Head of caudate nucleus (tissue), 42 donors: ENCODE results near the gene RASAL3.
"Not testable (repeated sequence)": the region's sequence is repeated elsewhere in the genome, so short reads cannot be mapped to it uniquely, and the experiment has no call there.

Source experiments
- DNase-seq, 42 donors: peaks; one replicate each; pipeline versions ENCODE4 v3.0.0 to v3.0.0-alpha.2; 2020 to 2021; ENCODE audit warnings: mixed read lengths in 7 of 42
- intact Hi-C: fragments of 100-400 bp; cut with DNase I; formaldehyde crosslinking; loops from one replicate; pipeline ENCODE4 v1.15.0; 2022

The RASAL3 gene

DNA sequence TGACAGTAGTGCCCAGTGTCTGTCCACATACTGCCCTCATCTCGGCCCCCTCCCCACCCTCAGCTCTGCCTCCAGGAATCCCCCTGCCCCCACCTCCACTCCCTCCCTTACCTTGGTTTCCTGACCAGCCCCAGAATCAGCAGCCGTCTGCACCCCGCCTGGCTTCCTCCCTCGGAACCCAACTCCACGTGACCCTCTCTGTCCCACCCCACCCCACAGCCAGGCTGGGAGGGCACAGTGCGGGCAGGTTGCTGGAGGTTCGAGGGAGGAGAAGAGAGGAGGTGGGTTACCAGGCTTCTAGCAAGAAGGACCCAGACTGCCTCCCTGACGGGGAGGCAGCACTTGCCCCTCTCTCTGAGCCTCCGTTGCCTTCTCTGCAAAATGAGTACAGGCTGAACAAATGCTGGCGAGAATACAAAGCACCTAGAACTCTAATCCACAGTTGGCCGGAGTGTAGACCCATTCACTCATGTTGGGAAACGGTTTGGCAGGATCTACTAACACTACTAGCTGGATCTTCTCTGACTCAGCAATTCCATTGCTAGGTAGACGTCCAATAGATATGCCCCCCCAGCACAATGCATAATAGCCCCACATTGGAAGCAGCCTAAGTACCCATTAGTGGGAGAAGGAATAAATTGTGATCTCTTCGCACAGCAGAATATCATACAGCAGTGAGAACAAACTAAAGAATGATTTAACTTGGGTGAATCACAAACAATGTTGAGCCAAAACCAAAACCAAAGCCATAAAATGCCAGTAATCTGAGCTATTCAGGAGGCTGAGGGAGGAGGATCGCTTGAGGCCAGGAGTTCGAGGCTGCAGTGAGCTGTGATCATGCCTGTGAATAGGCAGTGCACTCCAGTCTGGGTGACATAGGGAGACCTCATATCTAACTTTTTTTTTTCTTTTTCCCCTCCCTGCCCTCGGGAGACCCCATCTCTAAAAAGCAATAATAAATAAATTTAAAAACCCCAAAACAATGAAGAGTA, at the start of gene RASAL3:
Gene RASAL3, minus strand, starts transcription at position 151 of the 992 bp plus-strand sequence. CDS start 186 bp downstream, outside the sequence.
- intact Hi-C loops: no loop called here
- peak in 9 of 42 donors; percentile 21 to 46 (median 31) for DNase-seq

GRCh38 chr19:15511671-15512424, 47.5 kb upstream of the RASAL3 start:
- intact Hi-C loops: no loop called here
- DNase-seq: no peak

GRCh38 chr19:15508035-15508710, 43.8 kb upstream of the RASAL3 start, which contains the start of gene CYP4F22:
Gene CYP4F22, plus strand, starts transcription at chr19:15508525. Its CDS starts 16,812 bp downstream, at chr19:15525337.
- intact Hi-C loops: no loop called here
- DNase-seq: no peak

DNA sequence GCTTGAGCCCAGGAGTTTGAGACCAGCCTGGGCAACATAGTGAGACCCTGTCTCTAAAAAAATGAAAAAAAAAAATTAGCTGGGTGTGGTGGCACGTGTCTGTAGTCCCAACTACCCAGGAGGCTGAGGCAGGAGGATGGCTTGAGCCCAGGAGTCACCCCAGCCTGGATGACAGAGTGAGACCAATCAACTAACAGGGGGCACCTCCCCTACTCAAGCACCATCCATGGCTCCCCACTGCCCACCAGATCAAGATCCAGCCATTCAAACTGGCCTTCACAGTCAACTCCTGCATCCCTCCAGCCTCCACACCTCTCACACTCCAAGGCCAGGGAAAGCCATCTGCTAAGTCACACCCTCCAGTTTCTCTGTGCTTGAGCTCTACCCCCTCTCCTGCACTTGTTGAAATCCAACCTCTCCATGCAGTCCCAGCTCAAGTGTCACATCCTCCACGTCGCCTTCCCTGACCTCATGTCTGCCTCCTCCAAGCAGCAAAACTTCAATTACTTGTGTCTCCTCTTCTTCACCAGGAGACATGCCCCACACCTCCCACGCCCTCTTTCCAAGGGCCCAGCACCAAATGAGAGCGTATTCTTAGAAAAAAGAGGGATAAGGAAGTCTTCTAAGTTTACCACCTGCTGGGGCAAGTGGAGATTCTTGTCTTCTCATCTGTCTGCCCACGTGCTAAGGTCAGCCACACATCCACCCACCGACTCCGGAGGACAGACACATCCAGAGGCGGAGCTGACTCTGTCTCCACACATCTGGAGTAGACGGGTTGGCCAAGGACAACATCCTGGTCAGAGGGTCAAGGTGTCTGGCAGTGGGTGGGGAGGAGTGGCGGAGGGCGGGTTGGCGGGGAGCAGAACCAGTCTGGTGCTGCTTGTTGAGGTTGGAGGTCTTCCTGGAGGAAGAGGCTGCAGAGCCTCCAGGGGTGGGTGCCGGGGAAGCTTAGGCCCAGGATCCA, 43.0 kb upstream of the RASAL3 start:
- intact Hi-C loops: no loop called here
- DNase-seq: no peak

DNA sequence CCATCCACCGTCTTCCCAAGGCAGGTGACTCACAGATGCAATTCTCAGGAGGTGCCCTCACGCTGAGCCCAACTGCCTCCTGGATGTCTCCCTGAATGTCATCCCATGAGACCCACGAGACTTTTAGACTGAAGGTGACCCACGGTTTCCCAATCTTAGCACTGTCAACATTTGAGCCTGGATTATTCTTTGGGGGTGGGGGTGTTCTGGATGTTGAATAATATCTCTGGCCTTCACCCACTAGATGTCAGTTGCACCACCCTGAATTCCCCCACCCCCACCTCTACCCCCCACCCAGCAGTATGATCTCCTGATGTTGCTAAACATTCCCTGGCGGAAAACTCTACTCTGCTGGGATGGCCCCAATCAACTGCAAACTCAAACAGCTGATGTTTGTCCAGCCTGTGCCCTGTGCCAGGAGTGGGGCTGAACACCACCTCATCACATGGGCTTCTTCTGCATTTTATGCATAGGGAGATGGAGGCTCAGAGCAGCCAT, 41.8 kb upstream of the RASAL3 start:
- intact Hi-C loops: no loop called here
- DNase-seq: no peak

GRCh38 chr19:15502264-15502663, 37.9 kb upstream of the RASAL3 start:
- intact Hi-C loops: no loop called here

GRCh38 chr19:15501596-15501995, 37.3 kb upstream of the RASAL3 start:
- no peak for DNase-seq
- intact Hi-C loops: no loop called here

More at GRCh38 chr19:15502264-15502663, 37.9 kb upstream of the RASAL3 start:
- DNase-seq: no peak

- intact Hi-C loops: no loop called here
Observed at GRCh38 chr19:15498910-15499309, 34.6 kb upstream of the RASAL3 start.

DNA sequence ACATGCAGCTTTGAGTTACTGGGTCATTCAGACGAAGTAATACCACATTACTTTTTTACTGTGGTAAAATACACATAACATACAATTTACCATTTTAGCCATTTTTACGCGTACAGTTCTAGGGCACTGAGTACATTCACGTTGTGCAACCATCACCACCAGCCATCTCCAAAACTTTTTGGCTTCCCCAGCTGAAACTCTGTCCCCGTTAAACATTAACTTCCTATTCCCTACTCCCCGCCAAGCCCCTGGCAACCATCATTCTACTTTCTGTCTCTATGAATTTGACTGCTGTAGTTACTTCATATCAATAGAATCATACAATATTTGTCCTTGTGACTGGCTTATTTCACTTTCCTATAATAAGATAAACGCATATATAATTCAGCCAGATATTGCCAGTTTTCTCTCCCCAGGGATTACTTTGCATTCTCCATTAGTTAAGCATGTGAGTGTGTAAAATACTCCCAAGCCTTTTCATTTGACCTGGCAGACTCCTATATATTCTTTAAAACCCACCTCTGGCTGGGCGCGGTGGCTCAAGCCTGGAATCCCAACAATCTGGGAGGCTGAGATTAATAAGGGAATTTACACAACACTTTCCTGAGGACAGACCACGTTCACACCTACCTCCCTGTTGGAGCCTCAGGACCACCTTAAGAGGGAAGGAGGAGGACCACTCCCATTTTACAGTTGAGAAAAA, 34.0 kb upstream of the RASAL3 start:
- DNase-seq: no peak
- intact Hi-C loops: no loop called here

More at GRCh38 chr19:15498910-15499309, 34.6 kb upstream of the RASAL3 start:
- DNase-seq: peak in 1 of 42 donors; percentile 24

GRCh38 chr19:15495151-15495550, 30.8 kb upstream of the RASAL3 start:
- intact Hi-C loops: no loop called here
- DNase-seq: no peak

GRCh38 chr19:15488489-15489226, 24.3 kb upstream of the RASAL3 start:
- DNase-seq: no peak
- intact Hi-C loops: no loop called here

DNA sequence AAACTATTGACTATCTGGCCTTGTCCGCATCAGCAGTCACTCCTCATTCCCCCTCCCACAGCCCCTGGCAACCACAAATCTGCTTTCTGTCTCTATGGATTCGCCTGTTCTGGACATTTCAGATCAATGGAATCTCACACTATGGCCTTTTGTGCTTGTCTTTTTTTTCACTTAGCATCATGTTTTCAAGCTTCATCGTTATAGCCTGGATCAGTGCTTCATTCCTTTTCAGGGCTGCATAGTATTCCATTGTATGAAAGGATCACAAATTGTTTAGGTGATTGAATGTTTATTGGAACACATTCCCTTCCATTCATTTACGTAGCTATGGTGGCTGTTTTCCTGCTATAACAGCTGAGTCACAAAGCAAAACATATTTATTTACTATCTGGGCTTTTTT, 22.7 kb upstream of the RASAL3 start:
- intact Hi-C loops: no loop called here
- DNase-seq: no peak

GRCh38 chr19:15485768-15486167, 21.4 kb upstream of the RASAL3 start:
- intact Hi-C loops, DNase-seq: not testable (repeated sequence)

DNA sequence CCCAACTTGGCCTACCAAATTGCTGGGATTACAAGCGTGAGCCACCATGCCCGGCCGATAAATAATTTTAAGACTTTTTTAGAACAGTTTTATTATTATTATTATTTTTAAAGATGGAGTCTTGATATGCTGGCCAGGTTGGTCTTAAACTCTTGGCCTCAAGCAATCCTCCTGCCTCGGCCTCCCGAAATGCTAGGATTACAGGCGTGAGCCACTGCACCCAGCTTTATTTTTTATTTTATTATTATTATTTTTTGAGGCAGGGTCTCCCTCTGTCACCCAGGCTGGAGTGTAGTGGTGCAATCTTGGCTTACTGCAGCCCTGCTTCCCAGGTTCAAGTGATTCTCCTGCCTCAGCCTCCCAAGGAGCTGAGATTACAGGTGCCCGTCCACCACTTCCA, 16.7 kb upstream of the RASAL3 start:
- intact Hi-C loops: not testable (repeated sequence)

DNA sequence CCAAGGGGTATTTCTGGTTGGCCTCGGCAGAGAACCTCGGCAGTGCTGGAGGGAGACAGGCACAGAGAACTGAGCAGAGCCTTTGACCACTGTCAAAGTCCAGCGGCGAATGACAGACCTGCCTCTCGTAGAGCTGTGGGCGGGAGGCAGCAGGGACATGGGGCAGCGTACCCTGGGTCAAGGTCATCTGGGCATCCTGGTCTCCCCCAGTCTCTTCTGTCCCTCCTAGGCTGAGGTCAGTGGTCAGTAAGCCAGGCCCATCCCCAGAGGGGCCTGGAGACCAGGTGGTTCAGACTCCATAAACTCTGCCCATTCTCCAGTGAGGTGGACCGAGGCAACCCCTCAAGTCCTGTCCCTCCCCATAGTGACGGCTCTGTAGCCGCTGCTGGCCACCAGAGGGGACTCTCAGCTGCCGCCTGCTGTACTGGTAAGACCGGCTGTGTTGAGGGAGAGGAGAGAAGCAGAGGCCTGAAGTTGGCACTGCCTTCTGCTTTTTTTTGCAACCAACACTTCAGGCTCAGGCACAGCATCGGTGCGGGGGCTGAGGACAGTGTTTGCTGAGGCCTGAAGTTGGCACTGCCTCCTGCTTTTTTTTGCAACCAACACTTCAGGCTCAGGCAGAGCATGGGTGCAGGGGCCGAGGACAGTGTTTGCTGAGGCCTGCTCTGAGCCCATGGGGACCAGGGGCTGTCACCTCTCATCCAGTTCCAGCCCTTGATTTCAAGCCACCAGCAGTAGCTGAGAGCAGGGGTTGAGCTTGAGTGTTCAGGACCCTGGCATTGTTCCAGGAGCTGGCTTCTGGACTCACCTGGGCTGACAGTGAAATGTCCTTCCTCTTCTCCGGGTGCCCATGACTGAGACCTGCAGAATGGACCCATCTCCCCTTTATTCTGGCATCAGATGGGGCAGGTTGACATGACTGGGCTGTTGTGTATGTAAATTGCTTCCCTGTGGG, 15.3 kb upstream of the RASAL3 start, which contains the start of gene PGLYRP2:
Gene PGLYRP2, minus strand, starts transcription at position 111 of the 955 bp plus-strand sequence. CDS start 130 bp downstream, outside the sequence.
- intact Hi-C loops: no loop called here
- DNase-seq: peak in 4 of 42 donors; percentile 4 to 43 (median 17)

More for the DNA sequence above, 16.7 kb upstream of the RASAL3 start:
- not testable (repeated sequence) for DNase-seq
